HG03575 (cell line): ENCODE measurements around the gene VEZF1.

Source experiments
- ATAC-seq: cut with Tn5 transposase; IDR thresholded peaks from one replicate; pipeline ENCODE4 v1.9.1; 2021; ENCODE audit not compliant: unreplicated experiment, insufficient number of reproducible peaks, low FRiP score; ENCODE audit errors: extremely low read depth

The VEZF1 gene

DNA sequence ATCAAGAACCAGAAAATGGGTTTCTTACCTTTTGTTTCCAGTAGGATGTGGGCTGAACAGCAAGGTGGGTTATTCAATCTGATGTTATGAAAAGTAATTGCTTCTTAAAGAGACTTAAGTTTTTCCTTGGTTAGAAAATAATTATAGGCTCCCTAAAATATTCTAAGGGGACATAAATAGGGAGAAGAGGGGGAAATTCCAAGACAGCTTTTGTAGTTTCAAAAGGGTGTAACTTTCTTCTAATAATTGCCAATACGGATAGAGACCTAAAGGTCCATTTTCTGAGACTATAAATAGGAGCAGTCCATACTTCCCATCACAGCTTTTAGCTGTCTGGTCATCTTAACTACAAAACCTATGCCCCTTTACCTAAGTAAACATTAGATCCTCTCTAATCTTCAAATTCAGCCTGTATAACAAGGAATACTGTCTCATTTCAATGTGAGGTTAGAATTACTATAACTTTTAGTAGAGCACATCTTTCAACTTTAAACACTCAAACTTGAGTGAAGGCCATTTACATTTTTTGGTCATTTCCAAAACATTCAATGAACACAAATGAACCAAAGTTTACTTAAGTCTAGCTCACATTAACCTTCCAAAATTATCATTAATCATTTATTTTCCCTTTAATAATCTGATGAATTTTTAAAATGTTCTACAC is 13.5 kb upstream of the VEZF1 start:
- ATAC-seq, result no peak

DNA sequence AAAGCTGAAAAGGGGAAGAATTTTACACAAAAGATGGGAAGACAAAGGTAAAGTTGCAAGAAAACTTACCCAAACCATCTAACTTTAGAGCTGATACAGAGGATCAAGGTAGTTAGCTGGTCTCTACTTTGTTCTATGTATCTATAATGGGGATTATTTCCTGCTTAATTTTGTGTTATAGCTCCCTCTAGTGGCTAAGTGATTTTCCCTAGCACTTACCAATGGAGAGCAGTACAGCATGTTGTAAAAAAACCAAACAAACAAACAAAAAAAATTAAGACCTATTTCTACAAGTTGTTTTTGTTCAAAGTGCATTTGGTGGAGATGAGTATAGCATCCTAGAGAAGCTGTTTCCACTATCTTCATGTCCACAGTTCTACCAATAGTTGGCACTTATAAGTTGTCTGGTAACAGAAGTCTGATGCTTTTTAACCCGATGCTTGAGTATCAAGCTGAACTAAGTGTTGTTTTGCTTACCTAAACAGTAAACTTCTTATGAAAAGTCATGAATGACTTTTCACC is 11.5 kb upstream of the VEZF1 start:
- no peak for ATAC-seq

DNA sequence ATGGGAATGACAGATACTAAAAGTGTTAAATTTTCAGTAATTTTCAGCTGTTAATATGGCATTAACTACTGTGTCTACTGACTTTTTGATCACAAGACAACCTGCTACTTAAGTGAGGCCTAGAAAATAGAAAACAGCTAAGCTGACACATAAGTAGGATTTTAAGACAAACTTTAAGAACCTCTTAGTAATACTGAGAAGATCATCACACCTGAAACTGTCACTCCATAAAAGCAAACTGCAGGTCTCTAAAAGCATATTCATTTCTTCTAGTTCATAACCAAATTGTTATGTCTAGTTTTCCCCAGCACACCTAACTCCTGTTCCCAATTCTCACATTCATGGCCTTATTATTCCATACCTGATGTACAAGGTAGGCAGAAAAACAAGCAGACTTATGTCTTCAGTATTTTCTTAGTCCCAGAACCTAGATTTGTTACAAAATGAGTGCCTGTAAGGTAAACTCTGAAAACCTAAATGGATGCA is 11.0 kb upstream of the VEZF1 start:
- ATAC-seq, result no peak

DNA sequence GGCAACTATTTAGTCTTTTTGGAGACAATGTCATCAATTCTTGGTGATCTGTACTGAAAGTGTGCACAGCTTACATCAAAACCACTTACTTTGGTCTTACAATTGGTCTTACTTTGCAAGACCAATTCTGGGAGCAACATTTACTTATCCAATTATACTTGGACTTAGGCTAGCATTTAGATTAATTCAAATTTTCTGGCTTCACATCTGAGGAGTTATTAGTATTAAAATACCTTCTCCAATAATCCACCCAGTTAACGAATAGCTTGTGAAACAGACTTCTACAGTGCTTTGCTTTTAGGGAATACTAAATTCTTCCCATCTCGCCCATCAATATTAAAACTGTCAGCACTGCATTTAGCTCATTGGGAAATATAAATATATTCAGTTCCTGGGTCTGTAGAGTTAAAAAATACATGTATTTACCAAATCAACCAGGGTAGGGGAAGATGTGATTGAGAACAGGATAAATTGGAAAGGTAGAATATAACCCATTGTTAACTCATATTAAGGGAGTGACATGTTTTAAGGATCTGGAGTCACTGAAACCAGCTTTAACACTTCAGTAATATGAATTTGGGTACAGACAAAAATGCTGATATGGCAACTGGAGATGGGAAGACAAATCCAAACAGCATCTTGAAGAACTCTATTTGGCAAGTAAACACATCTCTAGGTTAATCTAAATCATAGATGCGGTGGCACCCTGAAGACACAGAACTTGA is 9.2 kb upstream of the VEZF1 start:
- no peak for ATAC-seq

DNA sequence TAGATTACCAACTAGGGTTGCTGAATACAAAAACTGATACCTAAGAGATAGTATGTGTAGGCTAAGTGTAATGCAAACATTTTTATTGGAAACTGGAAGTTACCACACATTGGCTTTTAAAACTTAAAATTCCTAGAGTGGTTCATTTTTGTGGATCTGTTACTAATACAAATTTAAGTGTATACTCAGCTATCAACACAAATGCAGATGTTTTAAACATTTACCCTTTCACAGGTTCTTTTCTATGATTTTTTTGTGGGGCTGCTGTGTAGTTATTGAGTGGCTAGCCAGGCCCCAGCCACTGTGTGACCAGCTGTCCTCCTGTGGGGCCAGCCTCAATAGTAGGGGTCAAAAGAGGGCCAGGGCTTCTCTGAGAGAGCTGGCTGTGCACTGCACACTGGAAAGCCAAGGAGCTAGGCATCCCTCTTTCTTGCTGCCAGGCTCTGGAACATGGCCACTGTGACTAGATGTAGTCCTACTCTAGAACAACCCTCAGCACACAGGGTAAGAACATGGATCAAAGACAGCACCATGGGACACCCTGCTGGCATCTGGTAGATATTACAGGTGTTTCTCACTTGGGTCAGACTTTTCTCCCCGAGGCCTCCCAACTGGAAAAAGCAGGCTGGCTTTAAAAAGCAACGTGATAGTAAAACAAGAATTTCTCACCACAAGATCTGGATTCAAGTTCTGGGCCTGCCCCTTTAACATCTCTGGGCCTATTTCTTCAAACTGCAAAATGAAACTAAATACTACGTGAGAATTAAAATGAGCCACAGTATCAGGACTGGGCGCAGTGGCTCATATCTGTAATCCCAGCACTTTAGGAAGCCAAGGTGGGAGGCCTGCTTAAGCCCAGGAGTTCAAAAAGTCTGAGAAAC is 7.3 kb upstream of the VEZF1 start:
- no peak for ATAC-seq

DNA sequence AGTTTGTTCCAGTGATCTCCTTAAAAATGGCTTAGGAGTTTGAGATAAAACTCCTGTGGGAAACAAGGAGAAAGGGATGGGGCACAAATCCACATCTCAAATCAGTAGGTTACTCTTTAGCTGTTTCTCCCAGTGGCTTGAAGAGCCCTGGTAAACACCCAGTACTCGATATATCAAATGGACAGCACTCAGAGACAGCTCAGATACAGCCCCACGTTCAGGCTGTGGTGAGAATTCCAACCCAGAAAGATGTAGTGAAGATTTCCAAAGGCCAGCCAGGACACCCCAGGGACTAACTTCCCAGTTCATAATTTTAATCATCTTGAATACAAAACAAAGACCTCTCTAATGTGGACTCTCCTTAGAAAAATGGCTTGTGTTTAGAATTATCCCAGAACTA is 6.4 kb upstream of the VEZF1 start:
- no peak for ATAC-seq

DNA sequence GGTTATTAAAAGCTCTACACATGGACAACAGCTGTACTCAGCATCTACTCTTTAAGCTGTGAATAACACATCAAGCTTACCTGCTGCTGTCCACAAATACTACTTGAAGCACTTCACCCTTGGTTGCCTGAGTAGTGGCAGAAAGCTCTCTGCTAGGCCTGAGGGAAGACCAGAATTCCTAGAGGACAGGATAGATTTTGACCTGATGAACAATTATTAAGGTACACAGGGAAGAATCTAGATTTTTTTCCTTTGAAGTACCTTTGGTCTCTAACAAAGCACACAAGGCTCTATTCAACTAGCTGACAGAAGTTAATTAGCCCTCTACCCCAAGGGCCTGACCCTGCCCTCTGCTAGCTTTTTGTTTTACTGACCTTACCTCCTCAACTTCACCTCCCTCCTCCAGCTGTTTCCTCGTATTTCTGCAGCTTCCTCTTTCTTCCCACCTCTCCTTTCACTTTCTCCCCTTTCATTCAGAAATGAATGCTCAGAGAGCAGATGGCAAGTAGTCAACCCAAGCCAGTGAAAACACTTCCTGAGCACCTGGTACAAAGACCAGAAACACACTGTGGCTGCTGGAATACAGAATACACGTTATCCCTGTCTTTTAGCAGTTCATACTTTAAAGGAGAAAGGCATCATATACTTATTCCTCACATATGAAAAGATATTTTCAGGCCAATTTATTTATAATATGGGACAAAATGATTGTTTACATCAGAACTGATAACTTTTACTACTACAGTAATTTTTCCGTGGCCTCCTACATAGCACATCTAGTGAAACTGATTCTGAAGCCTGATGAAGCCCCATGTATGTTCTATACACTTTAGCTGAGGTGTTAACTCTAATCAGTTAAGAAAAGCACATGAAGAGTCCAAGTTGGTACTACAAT is 5.7 kb upstream of the VEZF1 start:
- no peak for ATAC-seq

DNA sequence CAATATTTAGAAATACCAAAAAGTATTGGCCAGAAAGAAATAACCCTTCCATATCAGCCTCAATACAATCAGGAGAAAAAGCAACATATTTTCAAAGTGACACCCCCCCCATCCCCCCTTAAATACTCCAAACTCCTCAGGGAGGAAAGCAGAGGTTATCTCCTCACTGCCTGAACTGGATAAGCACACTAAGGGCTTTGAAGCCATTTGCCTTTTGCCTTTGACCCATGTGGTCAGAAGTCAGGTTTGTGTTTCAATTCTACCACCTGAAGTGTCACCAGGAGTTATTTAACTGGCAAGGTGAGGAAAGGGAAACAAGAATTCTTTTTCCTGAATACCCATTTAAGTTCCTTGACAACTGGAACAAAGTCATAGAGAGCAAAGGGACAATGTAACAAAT is 3.5 kb upstream of the VEZF1 start:
- ATAC-seq, result no peak

DNA sequence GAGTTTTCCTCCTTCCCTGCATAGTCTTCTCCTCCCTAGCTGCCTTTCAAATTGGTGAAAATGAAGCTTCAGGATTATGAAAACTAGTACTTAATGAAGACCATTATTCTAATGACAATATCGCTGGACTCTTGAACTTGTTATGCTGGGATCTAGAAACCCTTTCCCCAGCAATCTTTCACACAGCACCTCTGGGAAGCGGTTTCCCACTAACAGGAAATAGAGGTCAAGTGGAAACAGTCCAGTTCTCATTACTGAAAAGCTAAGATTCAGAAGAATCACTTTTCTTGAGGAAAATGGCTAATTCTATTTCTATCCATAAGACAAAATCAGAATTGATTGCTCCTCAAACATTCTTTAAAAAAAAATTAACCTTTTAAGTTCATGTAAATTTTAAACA is 2.0 kb upstream of the VEZF1 start:
- ATAC-seq, result no peak

DNA sequence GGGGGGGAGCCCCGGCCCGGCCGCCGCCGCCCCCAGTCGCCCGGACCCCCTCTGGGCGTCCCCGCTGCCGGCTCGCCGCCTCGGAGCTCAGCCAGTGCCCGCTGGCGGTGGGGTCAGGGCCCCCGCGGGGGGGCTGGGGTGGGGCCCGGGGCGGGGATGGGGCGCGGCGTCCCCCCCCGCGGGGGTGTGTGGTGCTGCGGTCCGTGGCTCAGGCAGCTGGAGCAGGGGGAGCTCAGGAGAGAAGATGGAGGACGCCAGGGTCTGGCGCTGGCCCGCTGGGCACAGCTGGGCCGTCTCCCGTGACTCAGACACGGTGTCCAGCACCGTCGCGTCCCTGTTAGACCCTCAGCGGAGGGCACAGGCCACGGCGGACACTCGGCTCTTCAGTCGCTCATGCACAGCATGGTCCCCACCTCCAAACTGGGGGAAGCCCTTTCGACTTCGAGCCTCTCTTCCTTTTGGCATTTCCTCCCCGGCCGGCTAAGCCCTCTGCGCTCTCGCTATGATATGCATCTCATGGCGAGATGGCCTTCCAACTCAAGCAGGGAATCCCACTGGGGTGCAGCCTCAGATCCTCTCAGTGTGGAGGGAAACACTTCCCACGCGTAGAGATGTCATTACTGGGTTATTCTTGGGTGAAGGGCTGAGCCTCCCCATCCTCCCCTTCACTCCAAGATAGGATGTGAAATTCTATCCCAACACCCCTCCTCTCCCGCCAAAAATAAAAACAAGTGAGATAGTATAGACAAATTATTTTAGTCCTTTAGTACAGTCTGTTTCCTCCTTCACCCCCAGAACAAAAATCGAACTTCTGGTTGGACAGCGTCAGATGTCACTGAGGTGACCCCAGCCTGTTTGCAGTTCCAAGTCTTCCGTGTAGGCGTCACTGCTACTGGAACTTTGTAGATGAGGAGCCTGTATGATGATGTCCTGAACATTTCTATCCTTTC is 522 bp upstream of the VEZF1 start:
- no peak for ATAC-seq

DNA sequence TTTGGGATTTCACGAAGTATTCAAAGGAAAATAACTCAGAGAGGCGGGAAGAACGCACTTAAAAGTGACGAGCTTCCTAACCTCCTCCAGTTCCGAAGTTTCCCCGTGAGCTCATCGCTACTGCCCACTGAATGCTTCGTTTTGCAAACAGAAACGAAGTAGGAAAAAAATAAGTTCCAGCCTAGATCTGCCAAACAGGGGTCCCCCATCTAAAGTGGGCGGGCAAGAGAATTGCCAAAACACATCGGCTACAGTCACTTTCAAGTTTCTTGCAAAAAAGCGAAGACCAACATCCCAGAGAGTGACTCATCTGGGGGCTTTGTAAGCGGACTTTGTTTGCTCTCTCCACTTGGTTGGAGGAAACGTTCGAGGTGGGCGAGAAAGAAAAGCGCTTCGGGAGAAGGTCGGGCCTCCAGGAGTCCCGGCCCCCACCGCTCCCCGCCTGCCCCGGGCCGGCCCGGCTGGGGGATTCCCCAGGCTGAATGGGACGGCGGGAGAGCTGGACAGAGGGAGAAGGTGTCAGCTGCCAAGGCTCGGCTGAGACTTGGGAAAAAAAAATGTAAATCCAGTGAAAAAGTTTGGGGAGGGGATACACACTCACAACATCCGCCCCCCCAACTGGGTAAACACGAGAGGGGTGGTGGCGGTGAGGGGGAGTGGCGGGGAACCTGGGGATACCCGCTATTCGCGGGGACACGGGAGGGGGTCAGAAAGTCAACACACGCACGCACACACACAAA is 1.0 kb downstream of the VEZF1 start:
- ATAC-seq, result no peak

DNA sequence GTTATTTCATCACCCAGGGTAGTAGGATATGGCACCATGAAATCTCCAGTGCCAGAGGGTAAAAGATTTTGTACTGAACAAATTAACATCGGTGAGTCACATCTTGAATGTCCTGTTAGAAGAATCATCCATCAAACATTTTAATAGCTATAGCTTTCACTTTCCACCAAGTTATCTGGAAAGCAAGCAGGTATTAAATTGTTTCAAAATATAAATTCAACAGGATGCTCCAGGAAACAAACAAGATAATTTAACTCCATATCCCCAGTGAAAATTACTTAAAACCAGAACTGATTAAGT is 2.4 kb downstream of the VEZF1 start:
- no peak for ATAC-seq

DNA sequence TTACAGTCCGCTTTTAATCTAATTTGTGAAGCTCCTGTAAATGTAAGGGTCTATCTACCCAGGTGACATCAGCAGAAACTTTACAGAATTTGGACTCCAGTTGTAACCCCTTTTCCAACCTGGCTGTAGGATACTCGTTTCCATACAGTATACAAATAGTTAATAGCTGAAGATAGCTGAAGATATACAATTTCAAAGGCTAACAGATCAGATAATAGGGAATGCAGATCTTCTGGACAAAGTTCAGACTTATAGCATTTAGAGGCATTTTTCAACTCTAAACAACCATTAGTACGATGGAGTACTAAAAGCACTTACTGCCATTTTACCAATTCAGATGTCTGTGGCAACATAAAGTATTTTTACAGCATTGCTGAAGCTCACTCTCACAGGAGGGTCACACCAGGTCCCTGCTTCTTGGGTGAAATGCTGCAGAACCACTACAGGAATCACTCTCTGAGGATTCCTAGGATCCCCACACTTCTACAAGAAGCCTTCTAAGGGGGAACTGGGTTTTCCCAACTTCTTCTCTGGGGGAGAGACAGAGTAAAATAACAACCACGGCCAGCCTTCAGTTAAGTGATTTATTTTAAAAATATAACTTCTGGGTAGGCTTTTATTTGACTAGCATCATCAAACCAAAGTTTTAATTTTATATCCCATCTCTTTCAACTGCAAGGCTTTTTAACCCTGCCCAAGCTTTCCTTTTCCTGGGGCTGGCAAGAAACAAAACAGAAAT is 2.9 kb downstream of the VEZF1 start:
- ATAC-seq, result no peak

DNA sequence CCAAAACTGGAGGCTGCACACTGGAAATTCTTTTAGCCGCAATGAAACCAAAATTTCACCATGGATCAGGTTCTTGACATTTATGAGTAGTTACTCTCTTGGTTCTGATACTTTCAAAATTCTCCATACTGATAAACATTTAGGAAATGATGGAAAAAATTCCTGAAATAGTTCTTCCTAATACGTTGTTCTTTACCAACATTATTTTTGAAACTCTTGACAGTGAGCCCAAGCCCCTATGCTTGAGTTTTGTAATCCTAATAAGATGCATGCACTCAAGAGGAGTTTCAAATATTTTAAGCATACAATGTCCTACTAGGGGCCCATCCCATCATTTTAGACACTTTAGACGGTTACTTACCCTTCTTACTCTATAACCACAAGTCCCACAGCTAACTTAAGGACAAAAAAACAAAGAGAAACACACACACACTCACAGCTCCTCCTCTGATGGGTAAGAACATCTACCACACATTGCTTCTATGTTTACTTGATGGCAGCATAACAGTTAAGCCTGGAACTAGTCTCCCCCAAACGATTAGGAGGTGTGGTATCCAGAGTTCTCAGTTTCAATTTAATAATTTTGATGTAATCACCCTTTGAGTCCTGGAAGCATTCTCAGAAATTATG is 3.7 kb downstream of the VEZF1 start:
- ATAC-seq, result no peak

DNA sequence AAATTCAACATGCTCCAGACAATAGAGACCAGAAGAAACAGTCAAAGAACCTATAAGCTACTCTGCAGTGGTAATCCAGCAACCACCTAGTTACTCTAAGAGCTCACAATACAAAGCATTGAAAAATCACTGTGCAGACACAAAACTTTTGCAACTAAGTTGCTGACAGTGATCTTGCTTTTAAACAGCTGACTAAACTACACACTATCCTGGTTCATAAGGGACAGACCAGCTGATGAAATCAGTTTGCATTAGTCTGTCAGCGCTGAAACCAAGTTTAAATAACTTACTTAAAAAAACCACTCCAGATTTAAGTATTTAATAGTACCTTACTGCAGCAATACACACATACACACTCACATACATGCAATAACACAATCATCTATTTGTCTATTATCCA is 4.6 kb downstream of the VEZF1 start:
- no peak for ATAC-seq

DNA sequence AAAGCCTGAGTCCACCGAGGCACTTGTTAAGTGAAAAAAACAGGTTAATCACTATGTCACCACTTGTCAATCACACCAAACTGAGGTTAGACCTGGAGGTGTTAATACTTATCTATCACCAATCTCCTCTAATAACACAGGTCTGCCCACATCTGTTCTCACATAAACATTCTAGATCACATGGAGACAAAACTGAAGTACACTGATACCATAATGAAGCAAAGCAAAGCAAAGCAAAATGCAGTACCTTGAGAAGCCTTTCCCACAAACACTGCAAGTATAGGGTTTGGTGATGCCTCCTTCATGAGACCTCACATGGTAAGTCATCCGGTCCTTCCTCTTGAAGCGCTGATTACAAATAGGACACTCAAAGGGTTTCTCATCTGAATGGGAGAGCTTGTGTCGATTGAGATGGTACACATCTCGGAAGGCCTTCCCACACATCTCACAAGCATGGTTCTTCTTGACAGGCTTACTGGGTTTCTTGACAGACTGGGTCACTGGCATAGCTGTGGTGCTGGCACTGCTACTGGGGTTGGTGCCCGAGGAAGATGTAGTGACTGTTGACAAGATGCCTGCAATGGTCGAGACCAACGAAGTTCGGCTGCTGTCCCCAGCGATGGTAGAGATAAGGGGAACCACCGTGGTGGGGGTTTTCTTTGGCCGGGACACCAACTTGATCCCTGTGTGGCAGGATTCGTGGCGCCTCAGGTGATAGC is 5.4 kb downstream of the VEZF1 start:
- ATAC-seq, result no peak
